Gastrocnemius medialis (tissue), 4 donors: ENCODE results near the gene NECTIN1. TPM values are rescaled to one million over a fixed set of nuclear protein-coding genes. Genes with fewer than 3 reads are reported as not detected.
A peak's percentile ranks its signal among the peaks of the same experiment; 100 is the strongest.

Experiments
- ATAC-seq, 2 donors: fragments of 150-250 bp; one replicate each; pipeline ENCODE4 v1.9.1; 2016
- DNase-seq, 2 donors: peaks; one replicate each; pipeline ENCODE4 v3.0.0-alpha.2; 2019
- H3K27ac ChIP-seq, 4 donors: fragments of 200-600 bp; sonication (generic); 1 replicate in 1 of 4; 2 replicates in 3 of 4; pipeline ENCODE4 v1.5.1; 2016 to 2018; ENCODE audit warnings: mild to moderate bottlenecking in 2 of 4, moderate library complexity in 1 of 4
- H3K27me3 ChIP-seq, 3 donors: fragments of 200-600 bp; sonication (generic) in 2 of 3; 1 replicate in 1 of 3; 2 replicates in 2 of 3; pipeline versions ENCODE4 v1.5.1 to v1.6.0; 2016 to 2019; ENCODE audit warnings: mild to moderate bottlenecking in 1 of 3, moderate library complexity in 1 of 3
- H3K36me3 ChIP-seq, 2 donors: fragments of 200-600 bp; sonication (generic) in 1 of 2; one replicate each; pipeline ENCODE4 v1.5.1; 2017 to 2018
- H3K4me1 ChIP-seq, 2 donors: fragments of 200-600 bp; sonication (generic) in 1 of 2; one replicate each; pipeline ENCODE4 v1.5.1; 2016 to 2017; ENCODE audit warnings: mild to moderate bottlenecking in 2 of 2
- H3K4me3 ChIP-seq, 4 donors: fragments of 200-600 bp; sonication (generic) in 3 of 4; 1 replicate in 1 of 4; 2 replicates in 3 of 4; pipeline ENCODE4 v1.5.1; 2016 to 2019; ENCODE audit warnings: mild to moderate bottlenecking in 2 of 4
- H3K9me3 ChIP-seq, 3 donors: fragments of 200-600 bp; sonication (generic) in 2 of 3; 1 replicate in 1 of 3; 2 replicates in 2 of 3; pipeline ENCODE4 v1.5.1; 2016 to 2019
- CTCF ChIP-seq, 5 experiments: fragments of 450-650 bp in 3 of 5; fragments of 200-600 bp in 2 of 5; sonication (generic) in 2 of 5; IDR thresholded peaks in 4 of 5; conservative IDR thresholded peaks in 1 of 5; 1 replicate in 4 of 5; 2 replicates in 1 of 5; pipeline ENCODE4 v1.5.1; 2016 to 2019; ENCODE audit warnings: antibody characterized with exemption in 5 of 5, mild to moderate bottlenecking in 3 of 5, moderate library complexity in 3 of 5
- POLR2A ChIP-seq, 2 donors: fragments of 450-650 bp; IDR thresholded peaks; one replicate each; pipeline ENCODE4 v1.6.1; 2017; ENCODE audit warnings: antibody characterized with exemption in 2 of 2, mild to moderate bottlenecking in 2 of 2, moderate library complexity in 2 of 2
- in situ Hi-C, 4 donors: fragments of 200-750 bp; cut with MboI; loops; one replicate each; pipeline versions ENCODE4 v1.15.0 to v1.8.0; 2017; ENCODE audit warnings: low sequenced_read_pairs in 4 of 4
- intact Hi-C: fragments of 100-400 bp; cut with DNase I; formaldehyde crosslinking; loops from one replicate; pipeline ENCODE4 v1.15.1; 2023; ENCODE audit warnings: low total_unique reads
- total RNA-seq, 4 donors: library from RNA; depleted of rRNA; stranded (reverse); fragments of >200 nt; gene quantifications; one replicate each; pipeline versions ENCODE4 v1.1.0 to v1.2.3, GENCODE V29; 2016

NECTIN1 gene, protein sequence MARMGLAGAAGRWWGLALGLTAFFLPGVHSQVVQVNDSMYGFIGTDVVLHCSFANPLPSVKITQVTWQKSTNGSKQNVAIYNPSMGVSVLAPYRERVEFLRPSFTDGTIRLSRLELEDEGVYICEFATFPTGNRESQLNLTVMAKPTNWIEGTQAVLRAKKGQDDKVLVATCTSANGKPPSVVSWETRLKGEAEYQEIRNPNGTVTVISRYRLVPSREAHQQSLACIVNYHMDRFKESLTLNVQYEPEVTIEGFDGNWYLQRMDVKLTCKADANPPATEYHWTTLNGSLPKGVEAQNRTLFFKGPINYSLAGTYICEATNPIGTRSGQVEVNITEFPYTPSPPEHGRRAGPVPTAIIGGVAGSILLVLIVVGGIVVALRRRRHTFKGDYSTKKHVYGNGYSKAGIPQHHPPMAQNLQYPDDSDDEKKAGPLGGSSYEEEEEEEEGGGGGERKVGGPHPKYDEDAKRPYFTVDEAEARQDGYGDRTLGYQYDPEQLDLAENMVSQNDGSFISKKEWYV
- total RNA-seq, result 1 to 10 TPM in 2 of 4 donors, under 1 TPM in 2; 0.66 to 2.2 (median 0.92) TPM

GRCh38 chr11:119728651-119729580, at the start of gene NECTIN1:
NECTIN1 (minus strand) TSS chr11:119729200; CDS start chr11:119728553, 647 bp downstream.
- ATAC-seq, result peak; percentile 95 to 97
- in situ Hi-C loops, result loop anchor here in 2 of 4 donors (25.0 kb wide), 1 partner anchor 242 kb away; no protein-coding TSS in a partner anchor
- peak within 1 kb of the TSS; percentile 57 to 99 (median 79) for H3K4me3 ChIP-seq

DNA sequence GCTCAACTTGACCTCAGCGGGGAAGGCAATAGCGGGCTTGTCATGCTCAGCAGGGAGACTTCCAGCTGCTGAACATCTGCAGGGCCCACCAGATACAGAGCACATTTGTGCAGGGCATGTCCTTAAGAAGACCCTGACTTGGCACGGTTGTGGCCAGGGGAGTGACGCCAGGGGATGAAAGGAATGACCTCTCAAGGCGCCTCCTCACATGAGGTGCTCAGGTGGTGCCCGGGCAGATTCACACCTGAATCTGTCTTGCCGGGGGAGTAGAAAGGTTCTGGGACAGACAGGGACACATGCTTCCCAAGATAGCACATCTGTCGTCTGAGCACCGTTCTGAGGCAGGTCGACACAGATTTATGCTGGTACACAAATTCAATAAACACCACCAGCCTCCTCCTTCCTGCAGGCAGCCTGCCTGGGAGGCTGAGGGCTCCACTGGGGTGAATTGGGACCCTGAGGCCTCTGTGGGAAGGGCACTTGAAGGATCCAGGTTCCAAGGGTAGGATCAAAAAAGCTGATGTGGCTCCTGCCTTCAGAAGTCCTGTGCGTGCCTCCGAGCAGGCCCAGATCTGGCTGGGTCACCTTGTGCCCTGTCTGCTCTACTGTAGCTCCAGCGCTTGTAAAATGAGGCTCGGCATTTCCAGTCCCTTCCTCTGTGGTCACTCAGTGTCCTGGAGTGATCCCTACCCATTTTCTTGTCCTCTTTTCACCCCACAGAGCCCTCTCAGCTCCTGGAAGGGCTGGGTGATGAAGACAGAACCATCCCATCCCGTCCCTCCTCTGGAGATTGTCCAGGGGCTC, 49.6 kb upstream of the NECTIN1 start:
- intact Hi-C loops, result no loop called here
- TF ChIP-seq POLR2A (IDR thresholded peaks at IDR 0.05) (no peak), CTCF (IDR thresholded peaks at IDR 0.05 in 4 of 5, conservative IDR thresholded peaks at IDR 0.05 in 1 of 5) (no peak)
- no peak for DNase-seq

More at GRCh38 chr11:119728651-119729580, at the start of gene NECTIN1:
- Histone ChIP-seq H3K9me3 (no peaks in the 10 kb centered on the region), H3K36me3 (no peaks in the 10 kb centered on the region), H3K4me1 (peaks cover 3 to 18% of the 10 kb centered on the region in 2 donors), H3K27ac (peak within 1 kb of the TSS; percentile 52 to 79 (median 74)), H3K27me3 (peaks cover 13 to 15% (median 14%) of the 10 kb centered on the region in 3 donors)
- TF ChIP-seq POLR2A (IDR thresholded peaks at IDR 0.05) (peak; percentile 59 to 81), CTCF (IDR thresholded peaks at IDR 0.05 in 4 of 5, conservative IDR thresholded peaks at IDR 0.05 in 1 of 5) (peak; percentile 68 to 98 (median 88))
- intact Hi-C loops, result loop anchor here (1.0 kb wide), 1 partner anchor 63 kb away; no protein-coding TSS in a partner anchor
- peak; percentile 67 to 68 for DNase-seq

GRCh38 chr11:119777940-119778339, 48.9 kb upstream of the NECTIN1 start:
- no peaks in the 10 kb centered on the region for H3K4me1 ChIP-seq

More for the DNA sequence above, 49.6 kb upstream of the NECTIN1 start:
- ATAC-seq, result no peak
- Histone ChIP-seq H3K36me3 (no peaks in the 10 kb centered on the region), H3K27ac (no peak overlapping the region), H3K4me1 (no peaks in the 10 kb centered on the region), H3K4me3 (no peak overlapping the region), H3K9me3 (no peaks in the 10 kb centered on the region), H3K27me3 (no peaks in the 10 kb centered on the region)
- in situ Hi-C loops, result no loop called here

More at GRCh38 chr11:119777940-119778339, 48.9 kb upstream of the NECTIN1 start:
- Histone ChIP-seq H3K9me3 (no peaks in the 10 kb centered on the region), H3K36me3 (no peaks in the 10 kb centered on the region), H3K27ac (no peak overlapping the region), H3K27me3 (no peaks in the 10 kb centered on the region), H3K4me3 (no peak overlapping the region)
- intact Hi-C loops, result no loop called here
- TF ChIP-seq CTCF (IDR thresholded peaks at IDR 0.05 in 4 of 5, conservative IDR thresholded peaks at IDR 0.05 in 1 of 5) (no peak), POLR2A (IDR thresholded peaks at IDR 0.05) (no peak)
- ATAC-seq (no peak), DNase-seq (no peak)
- in situ Hi-C loops, result no loop called here
